ENCODE measurements around the gene MINK1.
A peak's percentile ranks its signal among the peaks of the same experiment; 100 is the strongest.

Gene MINK1

DNA sequence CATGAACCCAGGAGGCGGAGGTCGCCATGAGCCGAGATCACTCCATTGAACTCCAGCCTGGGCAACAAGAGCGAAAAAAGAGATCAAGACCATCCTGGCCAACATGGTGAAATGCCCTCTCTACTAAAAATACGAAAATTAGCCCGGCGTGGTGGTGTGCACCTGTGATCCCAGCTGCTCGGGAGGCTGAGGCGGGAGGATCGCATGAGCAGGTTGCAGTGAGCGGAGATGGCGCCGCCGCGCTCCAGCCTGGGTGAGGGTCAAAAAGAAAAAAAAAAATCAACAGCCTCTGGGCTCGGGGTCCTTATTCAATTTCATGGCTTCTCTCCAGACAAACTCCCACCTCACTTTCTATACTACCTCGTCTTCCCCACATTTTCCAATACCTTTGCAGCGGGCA lies 95.7 kb downstream of the MINK1 start:
- DNase-seq (ENCODE audit: low read depth in 4 of 4, low spot score in 1 of 4): no peak

DNA sequence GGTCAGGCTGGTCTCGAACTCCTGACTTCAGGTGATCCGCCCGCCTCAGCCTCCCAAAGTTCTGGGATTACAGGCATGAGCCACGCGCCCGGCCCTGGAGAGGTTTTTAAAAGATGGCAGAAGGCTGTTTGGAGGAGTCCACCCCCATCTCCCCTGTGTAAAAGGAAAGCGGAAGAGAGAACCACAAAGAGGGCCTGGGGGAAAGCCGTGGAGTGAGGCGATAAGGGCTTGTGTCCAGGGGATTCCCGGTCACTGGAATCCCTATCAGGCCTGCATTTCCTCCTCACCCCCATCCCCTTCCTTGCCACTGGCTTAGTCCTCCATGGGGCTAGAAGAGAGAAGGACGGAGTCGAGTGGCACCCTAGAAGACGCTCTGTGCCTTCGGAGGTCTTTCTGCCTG lies 98.8 kb downstream of the MINK1 start, which contains the start of gene GP1BA:
GP1BA (plus strand) TSS at position 315 of the 400 bp plus-strand sequence. CDS start 328 bp downstream, outside the sequence.
- no peak for DNase-seq (ENCODE audit: low read depth in 4 of 4, low spot score in 1 of 4)

DNA sequence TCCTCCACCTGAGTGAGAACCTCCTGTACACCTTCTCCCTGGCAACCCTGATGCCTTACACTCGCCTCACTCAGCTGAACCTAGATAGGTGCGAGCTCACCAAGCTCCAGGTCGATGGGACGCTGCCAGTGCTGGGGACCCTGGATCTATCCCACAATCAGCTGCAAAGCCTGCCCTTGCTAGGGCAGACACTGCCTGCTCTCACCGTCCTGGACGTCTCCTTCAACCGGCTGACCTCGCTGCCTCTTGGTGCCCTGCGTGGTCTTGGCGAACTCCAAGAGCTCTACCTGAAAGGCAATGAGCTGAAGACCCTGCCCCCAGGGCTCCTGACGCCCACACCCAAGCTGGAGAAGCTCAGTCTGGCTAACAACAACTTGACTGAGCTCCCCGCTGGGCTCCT lies 99.6 kb downstream of the MINK1 start:
- DNase-seq (ENCODE audit: low read depth in 4 of 4, low spot score in 1 of 4): no peak

DNA sequence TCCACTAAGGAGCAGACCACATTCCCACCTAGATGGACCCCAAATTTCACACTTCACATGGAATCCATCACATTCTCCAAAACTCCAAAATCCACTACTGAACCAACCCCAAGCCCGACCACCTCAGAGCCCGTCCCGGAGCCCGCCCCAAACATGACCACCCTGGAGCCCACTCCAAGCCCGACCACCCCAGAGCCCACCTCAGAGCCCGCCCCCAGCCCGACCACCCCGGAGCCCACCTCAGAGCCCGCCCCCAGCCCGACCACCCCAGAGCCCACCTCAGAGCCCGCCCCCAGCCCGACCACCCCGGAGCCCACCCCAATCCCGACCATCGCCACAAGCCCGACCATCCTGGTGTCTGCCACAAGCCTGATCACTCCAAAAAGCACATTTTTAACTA lies 100.5 kb downstream of the MINK1 start:
- no peak for DNase-seq (ENCODE audit: low read depth in 4 of 4, low spot score in 1 of 4)

DNA sequence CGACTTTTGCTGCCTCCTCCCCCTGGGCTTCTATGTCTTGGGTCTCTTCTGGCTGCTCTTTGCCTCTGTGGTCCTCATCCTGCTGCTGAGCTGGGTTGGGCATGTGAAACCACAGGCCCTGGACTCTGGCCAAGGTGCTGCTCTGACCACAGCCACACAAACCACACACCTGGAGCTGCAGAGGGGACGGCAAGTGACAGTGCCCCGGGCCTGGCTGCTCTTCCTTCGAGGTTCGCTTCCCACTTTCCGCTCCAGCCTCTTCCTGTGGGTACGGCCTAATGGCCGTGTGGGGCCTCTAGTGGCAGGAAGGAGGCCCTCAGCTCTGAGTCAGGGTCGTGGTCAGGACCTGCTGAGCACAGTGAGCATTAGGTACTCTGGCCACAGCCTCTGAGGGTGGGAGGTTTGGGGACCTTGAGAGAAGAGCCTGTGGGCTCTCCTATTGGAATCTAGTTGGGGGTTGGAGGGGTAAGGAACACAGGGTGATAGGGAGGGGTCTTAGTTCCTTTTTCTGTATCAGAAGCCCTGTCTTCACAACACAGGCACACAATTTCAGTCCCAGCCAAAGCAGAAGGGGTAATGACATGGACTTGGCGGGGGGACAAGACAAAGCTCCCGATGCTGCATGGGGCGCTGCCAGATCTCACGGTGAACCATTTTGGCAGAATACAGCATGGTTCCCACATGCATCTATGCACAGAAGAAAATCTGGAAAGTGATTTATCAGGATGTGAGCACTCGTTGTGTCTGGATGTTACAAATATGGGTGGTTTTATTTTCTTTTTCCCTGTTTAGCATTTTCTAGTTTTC lies 101.2 kb downstream of the MINK1 start:
- no peak for DNase-seq (ENCODE audit: low read depth in 4 of 4, low spot score in 1 of 4)

DNA sequence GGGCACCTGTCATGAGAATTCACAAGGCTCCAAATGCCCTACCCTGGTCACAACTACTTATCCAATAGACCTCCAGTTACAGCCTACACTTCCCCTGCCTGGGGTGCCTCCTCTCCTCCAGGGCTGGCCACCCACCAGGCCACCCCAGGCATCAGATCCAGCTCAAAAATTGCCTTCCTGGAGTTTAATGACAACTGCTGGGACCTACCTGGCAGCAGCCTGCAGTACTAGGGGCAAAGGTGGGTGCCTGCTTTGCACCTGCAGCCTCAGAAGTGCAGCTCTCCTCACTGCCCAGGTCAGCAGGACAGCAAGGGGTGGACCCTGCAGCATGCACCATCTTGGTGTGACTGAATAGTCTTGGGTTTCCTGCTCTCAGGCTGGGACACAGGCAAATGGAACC lies 102.5 kb downstream of the MINK1 start:
- DNase-seq (ENCODE audit: low read depth in 4 of 4, low spot score in 1 of 4): no peak

DNA sequence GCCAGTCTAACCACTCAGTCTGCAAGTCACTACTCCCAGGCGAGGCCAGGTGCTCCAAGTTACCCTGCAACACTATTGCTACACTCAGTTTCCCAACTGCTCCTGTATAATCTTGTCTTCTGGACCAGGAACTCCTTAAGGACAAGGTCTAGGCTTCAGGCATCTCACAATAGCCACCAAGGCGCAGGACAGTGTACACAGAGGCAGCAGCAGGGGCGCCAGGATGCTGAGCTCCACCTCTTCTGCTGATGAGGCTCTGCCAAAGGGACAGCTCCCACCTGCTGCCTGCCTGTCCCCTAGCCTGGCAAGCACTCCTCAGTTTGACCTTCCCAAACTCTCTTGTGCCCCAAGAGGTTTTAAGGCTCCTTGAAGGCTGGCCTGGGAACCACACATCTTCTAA lies 103.3 kb downstream of the MINK1 start:
- DNase-seq (ENCODE audit: low read depth in 4 of 4, low spot score in 1 of 4): no peak

DNA sequence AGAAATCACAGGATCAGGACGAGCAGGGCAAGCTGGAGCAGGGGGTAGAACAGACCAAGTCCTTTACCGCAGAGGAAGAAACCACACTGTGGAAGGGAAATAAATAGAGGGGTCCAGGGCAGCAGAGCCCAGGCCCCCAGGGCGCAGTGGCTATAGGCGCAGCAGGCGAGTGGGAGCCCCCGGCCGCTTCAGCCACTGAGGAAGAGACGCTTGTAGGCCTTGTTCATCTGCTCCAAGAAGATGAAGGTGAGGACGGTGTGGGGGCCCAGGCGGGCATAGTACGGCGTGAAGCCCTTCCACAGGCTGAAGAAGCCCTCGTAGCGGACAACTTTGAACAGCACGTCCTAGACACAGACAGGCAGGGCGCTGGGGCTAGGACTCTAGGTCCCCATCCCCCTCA lies 104.4 kb downstream of the MINK1 start:
- no peak for DNase-seq (ENCODE audit: low read depth in 4 of 4, low spot score in 1 of 4)

DNA sequence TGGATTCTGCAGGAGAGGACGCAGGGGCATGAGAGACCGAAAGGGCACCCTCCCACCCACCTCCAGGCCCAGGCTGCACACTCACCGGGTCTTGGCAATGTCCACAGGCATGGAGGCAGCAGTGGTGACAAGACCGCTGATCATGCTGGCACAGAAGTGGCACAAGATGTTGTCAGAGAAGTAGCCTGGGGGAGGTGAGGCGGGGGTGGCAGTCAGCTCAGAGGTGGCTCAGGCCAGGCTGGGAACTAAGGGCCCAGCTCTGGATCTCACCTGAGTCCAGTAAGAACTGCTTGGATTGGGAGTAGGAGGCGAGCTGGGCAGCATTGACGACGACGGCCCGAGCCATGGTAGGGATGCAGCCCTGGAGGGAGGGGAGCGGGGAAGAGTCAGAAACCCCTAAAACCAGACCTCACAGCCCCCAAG lies 104.9 kb downstream of the MINK1 start:
- DNase-seq (ENCODE audit: low read depth in 4 of 4, low spot score in 1 of 4): no peak

DNA sequence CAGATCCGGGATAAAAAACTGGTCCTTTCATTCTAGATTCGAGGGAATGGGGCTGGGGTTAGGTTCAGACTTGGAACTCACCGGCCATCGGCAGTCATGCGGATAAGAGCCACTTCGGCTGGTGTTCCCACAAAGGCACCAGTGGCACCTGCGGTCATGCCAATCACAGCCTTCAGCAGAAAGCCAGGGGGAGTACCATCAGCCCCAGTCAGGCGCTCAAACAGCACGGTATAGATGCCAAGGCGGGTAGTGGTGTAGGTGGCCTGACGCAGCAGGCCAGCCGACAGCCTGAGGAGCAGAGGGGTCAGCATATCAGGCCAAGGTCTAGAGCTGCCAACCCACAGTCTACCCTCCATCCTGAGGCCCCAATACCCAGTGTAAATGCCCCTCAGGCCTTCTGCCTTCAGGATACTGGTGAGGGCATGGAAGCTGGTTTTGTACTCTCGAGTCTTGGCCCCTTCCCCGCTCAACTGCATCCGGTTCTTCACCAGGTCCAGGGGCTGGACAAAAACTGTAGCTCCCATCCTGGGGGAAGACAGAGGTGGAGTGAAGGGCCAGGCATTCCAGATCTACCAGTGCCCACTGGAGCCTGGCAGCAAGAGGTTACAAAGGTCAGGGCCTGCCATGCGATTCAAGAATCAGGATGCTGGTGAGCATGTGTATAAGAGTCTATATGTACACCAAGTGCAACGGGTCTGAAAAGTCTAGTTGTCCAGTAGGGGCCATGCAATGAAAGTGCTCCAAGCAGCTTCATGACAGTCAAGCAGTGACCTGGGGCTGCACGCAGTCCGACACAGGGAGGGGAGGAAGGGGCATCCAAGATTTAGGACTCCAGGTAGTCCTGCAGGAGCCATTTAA lies 105.8 kb downstream of the MINK1 start:
- no peak for DNase-seq (ENCODE audit: low read depth in 4 of 4, low spot score in 1 of 4)

DNA sequence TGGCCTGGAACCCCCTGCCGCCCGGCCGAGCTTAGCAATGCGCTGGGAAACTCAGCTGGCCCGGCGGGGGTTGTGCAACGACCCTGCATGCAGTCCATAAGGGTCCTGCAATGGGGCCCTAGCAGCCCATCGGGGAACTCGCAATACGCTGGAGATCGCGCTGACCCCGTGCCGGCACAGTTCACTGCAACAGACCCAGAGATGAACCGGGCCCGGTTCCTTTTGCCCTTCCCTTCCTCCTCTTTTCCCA lies 106.3 kb downstream of the MINK1 start:
- DNase-seq (ENCODE audit: low read depth in 4 of 4, low spot score in 1 of 4): no peak

DNA sequence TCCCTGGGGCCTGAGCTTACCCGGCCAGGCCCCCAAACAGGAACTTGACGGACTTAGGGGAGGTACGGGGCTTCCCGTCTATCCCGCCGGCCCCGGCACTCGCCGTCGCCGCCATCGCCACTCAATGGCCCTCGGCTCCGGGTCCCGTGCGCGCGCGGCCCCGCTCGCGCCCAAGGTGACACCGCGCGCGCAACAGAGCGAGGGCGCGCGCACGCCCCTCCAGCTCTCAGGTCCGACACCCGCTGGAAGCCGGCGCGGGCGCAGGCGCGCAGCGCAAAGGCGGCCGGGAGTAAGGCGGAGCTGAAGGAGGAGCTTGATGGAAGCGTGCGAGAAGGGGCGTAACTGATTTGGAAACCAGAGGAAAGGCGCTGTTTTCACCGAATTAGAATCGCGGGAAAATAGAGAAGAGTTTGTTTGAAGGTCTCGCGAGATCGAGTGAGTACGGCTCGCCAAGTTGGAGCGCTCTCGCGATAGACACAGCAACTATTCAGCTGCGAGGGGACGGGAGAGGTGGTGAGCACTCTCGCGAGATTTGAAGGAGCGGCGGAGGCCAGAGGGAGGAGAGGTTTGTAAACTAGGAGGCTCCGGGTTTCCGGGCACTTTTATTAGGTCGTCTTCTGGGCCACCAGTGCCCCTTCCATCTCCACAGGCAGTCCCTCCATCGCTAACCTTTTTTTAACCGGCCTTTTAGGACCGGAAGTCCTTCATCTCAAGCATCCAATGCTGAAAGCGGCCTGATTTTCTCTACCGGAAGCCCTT lies 106.8 kb downstream of the MINK1 start, which contains the start of the genes RNF167 and SLC25A11:
RNF167 (plus strand) TSS at position 473 of the 759 bp plus-strand sequence. CDS start 642 bp downstream, outside the sequence.
SLC25A11 (minus strand) TSS at position 251 of the 759 bp plus-strand sequence; CDS start at position 115, 136 bp downstream.
- DNase-seq (ENCODE audit: low read depth in 4 of 4, low spot score in 1 of 4): peak; percentile 84 to 92 (median 88)

DNA sequence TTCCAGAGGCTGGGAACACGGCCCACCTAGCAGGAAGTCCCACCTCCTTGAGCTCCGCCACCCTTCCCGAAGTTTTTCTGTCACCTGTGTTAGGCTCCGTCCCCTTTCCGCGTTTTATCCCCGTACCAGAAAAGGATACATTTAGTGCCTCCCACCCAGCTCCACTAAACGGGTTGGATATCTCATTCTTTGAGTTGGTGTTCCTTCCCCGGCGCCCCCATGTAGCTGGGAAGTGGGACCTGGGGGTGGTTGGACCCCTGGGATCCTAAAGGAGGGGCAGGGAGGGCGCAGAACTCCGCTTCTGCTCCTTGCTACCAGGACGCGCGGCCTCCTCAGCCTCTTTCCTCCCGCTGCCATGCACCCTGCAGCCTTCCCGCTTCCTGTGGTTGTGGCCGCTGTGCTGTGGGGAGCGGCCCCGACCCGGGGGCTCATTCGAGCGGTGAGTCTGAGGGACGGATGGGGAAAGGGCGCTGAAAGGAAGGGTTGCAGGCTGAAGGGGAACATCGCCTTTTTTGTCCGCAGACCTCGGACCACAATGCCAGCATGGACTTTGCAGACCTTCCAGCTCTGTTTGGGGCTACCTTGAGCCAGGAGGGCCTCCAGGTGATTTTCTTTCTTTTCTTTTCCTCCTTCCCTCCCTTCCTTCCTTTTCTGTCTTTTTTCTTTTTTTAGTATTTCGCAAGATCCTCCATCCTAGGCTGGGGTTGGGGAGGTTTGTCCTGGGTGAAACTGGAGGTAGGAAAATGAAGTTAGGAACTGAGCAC lies 107.6 kb downstream of the MINK1 start:
- DNase-seq (ENCODE audit: low read depth in 4 of 4, low spot score in 1 of 4): peak in 1 of 4 experiments; percentile 33

DNA sequence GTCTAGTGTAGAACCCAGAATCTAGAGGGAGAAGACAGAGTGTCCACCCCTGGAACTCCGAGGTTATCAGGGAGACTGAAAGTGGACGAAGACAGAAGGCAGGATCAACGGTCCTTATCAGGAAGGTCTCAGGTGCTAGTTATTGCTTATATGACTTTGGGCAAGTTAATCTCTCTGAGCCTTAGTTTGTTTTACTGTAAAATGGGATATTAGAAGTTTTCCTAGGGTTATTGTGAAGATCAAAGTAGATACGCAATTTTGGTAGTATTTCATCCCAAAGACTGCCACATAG lies 108.1 kb downstream of the MINK1 start:
- no peak for DNase-seq (ENCODE audit: low read depth in 4 of 4, low spot score in 1 of 4)

DNA sequence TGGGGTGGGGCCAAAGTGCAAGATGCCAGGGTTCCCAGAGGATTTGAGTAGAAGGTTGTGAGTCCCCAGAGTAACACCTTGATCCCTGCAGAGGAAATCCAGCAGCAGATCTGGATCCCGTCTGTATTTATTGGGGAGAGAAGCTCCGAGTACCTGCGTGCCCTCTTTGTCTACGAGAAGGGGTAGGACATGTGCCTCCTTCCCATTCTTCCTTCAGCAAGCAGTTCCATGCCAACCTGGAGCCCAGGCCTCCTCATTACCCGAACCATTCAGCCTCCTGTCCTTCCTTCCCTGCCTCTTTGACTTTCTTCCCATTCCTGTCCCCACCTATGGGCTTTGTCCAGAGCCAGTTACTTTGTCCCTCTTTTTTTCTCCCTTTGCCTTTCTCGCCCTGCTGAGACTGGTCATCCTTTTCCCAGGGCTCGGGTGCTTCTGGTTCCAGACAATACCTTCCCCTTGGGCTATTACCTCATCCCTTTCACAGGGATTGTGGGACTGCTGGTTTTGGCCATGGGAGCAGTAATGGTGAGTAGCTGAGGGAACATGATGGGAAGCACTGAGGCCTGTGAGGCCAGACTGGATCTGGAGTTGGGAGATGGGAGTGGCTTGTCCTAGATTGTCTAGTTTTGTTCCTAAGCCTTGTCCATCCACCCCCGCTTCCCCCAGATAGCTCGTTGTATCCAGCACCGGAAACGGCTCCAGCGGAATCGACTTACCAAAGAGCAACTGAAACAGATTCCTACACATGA lies 109.8 kb downstream of the MINK1 start:
- DNase-seq (ENCODE audit: low read depth in 4 of 4, low spot score in 1 of 4): no peak

DNA sequence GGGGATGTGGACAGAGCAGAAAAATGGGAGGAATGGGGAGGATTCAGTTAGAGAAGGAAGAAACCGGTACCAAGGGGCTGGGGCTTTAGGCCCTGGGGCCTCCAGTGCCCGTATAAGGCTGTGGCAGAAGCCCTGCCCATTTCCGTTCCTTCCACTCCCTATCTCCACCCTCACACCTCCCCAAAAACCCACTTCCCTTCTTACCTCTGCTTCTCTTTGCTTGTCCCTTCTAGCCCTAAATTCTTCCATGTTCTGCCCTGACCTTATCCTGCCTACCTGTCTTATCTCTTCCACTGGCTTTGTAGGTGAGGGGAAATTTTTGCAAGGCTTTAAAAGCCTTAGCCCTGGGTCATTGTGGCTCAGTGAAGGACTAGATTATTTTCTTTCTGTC lies 111.0 kb downstream of the MINK1 start:
- peak in 1 of 4 experiments; percentile 42 for DNase-seq (ENCODE audit: low read depth in 4 of 4, low spot score in 1 of 4)

DNA sequence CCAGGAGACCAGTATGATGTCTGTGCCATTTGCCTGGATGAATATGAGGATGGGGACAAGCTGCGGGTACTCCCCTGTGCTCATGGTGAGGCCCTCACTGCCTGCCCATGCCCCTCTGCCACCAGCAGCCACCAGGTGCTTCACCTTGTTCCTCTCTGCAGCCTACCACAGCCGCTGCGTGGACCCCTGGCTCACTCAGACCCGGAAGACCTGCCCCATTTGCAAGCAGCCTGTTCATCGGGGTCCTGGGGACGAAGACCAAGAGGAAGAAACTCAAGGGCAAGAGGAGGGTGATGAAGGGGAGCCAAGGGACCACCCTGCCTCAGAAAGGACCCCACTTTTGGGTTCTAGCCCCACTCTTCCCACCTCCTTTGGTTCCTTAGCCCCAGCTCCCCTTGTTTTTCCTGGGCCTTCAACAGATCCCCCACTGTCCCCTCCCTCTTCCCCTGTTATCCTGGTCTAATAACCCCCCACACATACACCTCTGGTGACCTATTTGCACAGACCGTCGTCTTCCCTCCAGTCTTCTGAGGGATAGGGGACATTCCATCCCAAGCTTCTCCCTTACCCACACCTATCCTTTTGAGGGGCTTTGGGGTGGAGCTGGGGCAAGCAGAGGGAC lies 111.5 kb downstream of the MINK1 start:
- peak in 1 of 4 experiments; percentile 32 for DNase-seq (ENCODE audit: low read depth in 4 of 4, low spot score in 1 of 4)

DNA sequence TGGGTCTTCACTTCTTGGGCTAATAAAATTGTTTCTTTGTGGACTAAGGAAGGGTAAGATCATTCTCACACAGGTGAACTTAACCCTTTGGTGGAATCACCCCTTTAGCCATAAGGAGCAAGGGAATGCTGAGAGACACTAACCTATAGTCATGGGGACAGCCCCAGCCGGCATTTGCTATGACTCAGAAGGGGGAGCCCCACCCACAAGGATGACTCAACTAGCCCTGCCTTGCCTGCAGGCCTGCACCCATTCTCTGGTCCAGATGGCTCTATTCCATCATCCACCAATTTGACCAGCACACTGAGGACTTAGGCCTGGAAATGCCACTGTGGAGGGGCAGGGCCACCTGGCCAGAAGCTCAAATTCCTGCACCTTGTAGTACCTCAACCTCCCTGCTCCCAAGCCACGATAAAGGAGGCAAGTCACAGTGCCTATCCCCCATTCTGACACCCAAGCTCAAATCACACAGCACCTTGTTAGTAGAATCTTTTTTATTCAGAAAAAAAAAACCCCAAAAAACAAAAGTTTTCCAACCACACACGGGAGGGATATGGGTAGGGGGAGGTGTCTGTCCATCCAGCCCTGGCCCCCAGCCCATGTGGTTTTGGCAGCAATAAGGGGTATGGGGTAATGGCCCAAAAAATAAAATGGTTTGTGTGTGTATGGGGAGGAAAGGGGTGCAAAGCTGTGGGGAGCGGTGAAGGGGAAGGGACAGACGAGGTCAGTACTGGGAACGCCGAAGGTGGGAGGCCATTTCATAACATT lies 112.2 kb downstream of the MINK1 start:
- peak in 3 of 4 experiments; percentile 68 to 83 (median 79) for DNase-seq (ENCODE audit: low read depth in 4 of 4, low spot score in 1 of 4)

DNA sequence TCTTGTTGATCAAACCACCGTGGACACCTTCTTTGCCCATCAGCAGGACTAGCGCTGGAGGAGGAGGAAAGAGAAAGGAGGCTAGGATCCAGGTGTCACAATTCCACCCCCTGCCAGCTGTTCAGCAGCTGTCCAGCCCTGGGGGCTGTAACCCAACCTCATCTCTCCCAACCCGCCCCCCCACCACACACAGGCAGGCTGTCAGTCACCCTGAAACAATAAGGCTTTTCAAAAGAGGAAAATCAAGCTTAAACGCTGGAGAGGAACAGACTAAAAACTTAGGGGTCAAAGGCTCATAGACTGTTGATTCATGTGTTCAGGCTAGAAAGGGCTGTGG lies 112.8 kb downstream of the MINK1 start:
- DNase-seq (ENCODE audit: low read depth in 4 of 4, low spot score in 1 of 4): no peak

All from stimulated activated CD4-positive, alpha-beta T cell treated with anti-CD3 and anti-CD28 coated beads, Interleukin-1b, Interleukin-23, amount 100 ng/mL, for 24 hours (primary cell).